ENCODE results near the gene TARM1.
A peak's percentile ranks its signal among the peaks of the same experiment; 100 is the strongest.

The TARM1 gene

GRCh38 chr19:54035215-54036178 lies 45.7 kb downstream of the TARM1 start:
- no peak for TF ChIP-seq CTCF (IDR thresholded peaks at IDR 0.05)

- peak; percentile 18; the same call in 1 of the 2 replicates for TF ChIP-seq CTCF (IDR thresholded peaks at IDR 0.05)
Observed at GRCh38 chr19:54030895-54031586, 50.1 kb downstream of the TARM1 start.

- peak; percentile 61 for TF ChIP-seq CTCF (IDR thresholded peaks at IDR 0.05)
Observed at GRCh38 chr19:54029930-54030490, 51.2 kb downstream of the TARM1 start.

GRCh38 chr19:54029301-54029700 lies 51.9 kb downstream of the TARM1 start:
- TF ChIP-seq CTCF (IDR thresholded peaks at IDR 0.05), result no peak

- TF ChIP-seq CTCF (IDR thresholded peaks at IDR 0.05), result no peak
Observed at GRCh38 chr19:54026656-54027055, 54.5 kb downstream of the TARM1 start.

GRCh38 chr19:54024660-54025059 lies 56.5 kb downstream of the TARM1 start:
- TF ChIP-seq CTCF (IDR thresholded peaks at IDR 0.05), result no peak

- TF ChIP-seq CTCF (IDR thresholded peaks at IDR 0.05), result no peak
Observed at GRCh38 chr19:54023191-54023590, 58.0 kb downstream of the TARM1 start.
